ENCODE results near the gene JAKMIP2.

GRCh38 chr5:147564124-147564486 lies 218.4 kb downstream of the JAKMIP2 start:
- TF ChIP-seq CTCF (IDR thresholded peaks at IDR 0.05): no peak
- no peak for TF ChIP-seq NR3C1 (CRISPR knock-in tag; conservative IDR thresholded peaks at IDR 0.05; ENCODE audit: low read depth)
